Thyroid gland (tissue), 4 donors: ENCODE data around the gene ASCC3. TPM values are rescaled to one million over a fixed set of nuclear protein-coding genes. Genes with fewer than 3 reads are reported as not detected.

ENCODE experiments used
- DNase-seq, 2 donors: peaks; one replicate each; pipeline ENCODE4 v3.0.0-alpha.2; 2019
- H3K27ac ChIP-seq, 3 donors: fragments of 200-600 bp; sonication (generic); 1 replicate in 2 of 3; 2 replicates in 1 of 3; pipeline ENCODE4 v1.5.1; 2016 to 2019; ENCODE audit warnings: mild to moderate bottlenecking in 1 of 3, moderate library complexity in 1 of 3
- H3K27me3 ChIP-seq: fragments of 200-600 bp; sonication (generic); one replicate; pipeline ENCODE4 v1.5.1; 2019
- H3K36me3 ChIP-seq, 2 donors: fragments of 200-600 bp; sonication (generic); one replicate each; pipeline ENCODE4 v1.5.1; 2016 to 2019
- H3K4me1 ChIP-seq, 2 donors: fragments of 200-600 bp; sonication (generic); one replicate each; pipeline ENCODE4 v1.5.1; 2017 to 2019
- H3K4me3 ChIP-seq, 3 donors: fragments of 200-600 bp; sonication (generic); replicated peaks in 1 of 3; 1 replicate in 2 of 3; 2 replicates in 1 of 3; pipeline ENCODE4 v1.5.1; 2016; ENCODE audit warnings: mild to moderate bottlenecking in 1 of 3
- H3K9me3 ChIP-seq: fragments of 200-600 bp; sonication (generic); one replicate; pipeline ENCODE4 v1.5.1; 2017
- CTCF ChIP-seq, 6 experiments: fragments of 200-600 bp in 3 of 6; fragments of 450-650 bp in 3 of 6; sonication (generic) in 3 of 6; IDR thresholded peaks; one replicate each; pipeline ENCODE4 v1.5.1; 2016 to 2019; ENCODE audit warnings: antibody characterized with exemption in 6 of 6, mild to moderate bottlenecking in 2 of 6, inconsistent platforms in 1 of 6, moderate library complexity in 1 of 6
- POLR2A ChIP-seq, 2 donors: fragments of 450-650 bp; IDR thresholded peaks; one replicate each; pipeline ENCODE4 v1.6.1; 2017; ENCODE audit warnings: antibody characterized with exemption in 2 of 2, mild to moderate bottlenecking in 2 of 2, moderate library complexity in 1 of 2
- WGBS, 2 donors: methylation state at CpG; one replicate each; pipeline ENCODE4 v1.1.5; 2017; 5-methylcytosine and 5-hydroxymethylcytosine counted together
- intact Hi-C: fragments of 100-400 bp; cut with DNase I; formaldehyde crosslinking; loops from one replicate; pipeline ENCODE4 v1.15.1; 2023
- total RNA-seq, 4 donors: library from RNA; depleted of rRNA; stranded (reverse); fragments of >200 nt; gene quantifications; one replicate each; pipeline ENCODE4 v1.2.3, GENCODE V29; 2016

ASCC3 gene
- total RNA-seq, 4 donors from 2014 or later, result 27.3 to 40.1 (median 33.8) TPM

GRCh38 chr6:100514660-100515059 lies 366.5 kb downstream of the ASCC3 start:
- no peaks in the 10 kb centered on the region for H3K36me3 ChIP-seq
- no peak overlapping the region for H3K4me3 ChIP-seq
- WGBS, 2 donors, result 98 to 99% methylated on average over 3 of the region's 3 CpGs
- intact Hi-C loops, result no loop called here
- no peaks in the 10 kb centered on the region for H3K4me1 ChIP-seq
- no peaks in the 10 kb centered on the region for H3K27me3 ChIP-seq
- H3K9me3 ChIP-seq, result no peaks in the 10 kb centered on the region
- no peak overlapping the region for H3K27ac ChIP-seq
- no peak for TF ChIP-seq POLR2A (IDR thresholded peaks at IDR 0.05)
- TF ChIP-seq CTCF (IDR thresholded peaks at IDR 0.05), result no peak
- DNase-seq, result no peak

- H3K36me3 ChIP-seq, result no peaks in the 10 kb centered on the region
- intact Hi-C loops, result no loop called here
- TF ChIP-seq POLR2A (IDR thresholded peaks at IDR 0.05) (no peak), CTCF (IDR thresholded peaks at IDR 0.05) (no peak)
- no peak overlapping the region for H3K4me3 ChIP-seq
- no peaks in the 10 kb centered on the region for H3K27me3 ChIP-seq
- no peak for DNase-seq
- 73 to 81% methylated on average over 6 of the region's 6 CpGs for WGBS, 2 donors
- H3K4me1 ChIP-seq, result no peaks in the 10 kb centered on the region
- H3K27ac ChIP-seq, result no peak overlapping the region
- no peaks in the 10 kb centered on the region for H3K9me3 ChIP-seq
Observed at GRCh38 chr6:100512203-100512862, 368.8 kb downstream of the ASCC3 start.

GRCh38 chr6:100509101-100509500 lies 372.0 kb downstream of the ASCC3 start:
- TF ChIP-seq POLR2A (IDR thresholded peaks at IDR 0.05), result no peak
- no peak for TF ChIP-seq CTCF (IDR thresholded peaks at IDR 0.05)
- intact Hi-C loops, result no loop called here
- no peaks in the 10 kb centered on the region for H3K4me1 ChIP-seq
- H3K4me3 ChIP-seq, result no peak overlapping the region
- H3K27ac ChIP-seq, result no peak overlapping the region
- DNase-seq, result no peak
- H3K36me3 ChIP-seq, result no peaks in the 10 kb centered on the region
- WGBS, 2 donors, result 79 to 89% methylated on average over 3 of the region's 3 CpGs
- no peaks in the 10 kb centered on the region for H3K27me3 ChIP-seq
- H3K9me3 ChIP-seq, result no peaks in the 10 kb centered on the region

GRCh38 chr6:100506651-100507050 lies 374.5 kb downstream of the ASCC3 start:
- 95 to 96% methylated on average over 2 of the region's 2 CpGs for WGBS, 2 donors
- H3K27me3 ChIP-seq, result no peaks in the 10 kb centered on the region
- intact Hi-C loops, result no loop called here

More at GRCh38 chr6:100506651-100507050, 374.5 kb downstream of the ASCC3 start:
- H3K36me3 ChIP-seq, result no peaks in the 10 kb centered on the region
- no peaks in the 10 kb centered on the region for H3K4me1 ChIP-seq
- H3K9me3 ChIP-seq, result no peaks in the 10 kb centered on the region
- no peak overlapping the region for H3K4me3 ChIP-seq
- TF ChIP-seq CTCF (IDR thresholded peaks at IDR 0.05), result no peak
- no peak for TF ChIP-seq POLR2A (IDR thresholded peaks at IDR 0.05)
- no peak for DNase-seq
- H3K27ac ChIP-seq, result no peak overlapping the region
